ENCODE results near the gene EPHX1.
"Not testable (repeated sequence)": the region's sequence is repeated elsewhere in the genome, so short reads cannot be mapped to it uniquely, and the experiment has no call there.

Gene EPHX1

GRCh38 chr1:225882694-225883615 lies 73.0 kb downstream of the EPHX1 start:
- peak overlapping the region; percentile 63; the same call in 1 of the 2 replicates for H3K4me3 ChIP-seq (ENCODE audit: low read length)

GRCh38 chr1:225883616-225884265 lies 73.8 kb downstream of the EPHX1 start:
- no CpG with 5 or more reads among the region's 11 CpGs for WGBS (ENCODE audit: insufficient coverage, insufficient read length)
- no peak for DNase-seq (ENCODE audit: low read depth, low spot score)

More at GRCh38 chr1:225882694-225883615, 73.0 kb downstream of the EPHX1 start:
- Histone ChIP-seq H3K9me3 (ENCODE audit: control insufficient read depth, insufficient read depth, low read length) (no peaks in the 10 kb centered on the region), H3K27ac (ENCODE audit: low read length) (no peak overlapping the region), H3K4me1 (ENCODE audit: control insufficient read depth, insufficient read depth, low read length) (peaks cover 3% of the 10 kb centered on the region; the same call in 1 of the 2 replicates), H3K27me3 (ENCODE audit: control insufficient read depth, insufficient read depth, low read length) (no peaks in the 10 kb centered on the region), H3K36me3 (ENCODE audit: control insufficient read depth, insufficient read depth, low read length) (no peaks in the 10 kb centered on the region)
- WGBS (ENCODE audit: insufficient coverage, insufficient read length), result no CpG with 5 or more reads among the region's 63 CpGs
- no peak for DNase-seq (ENCODE audit: low read depth, low spot score)

GRCh38 chr1:225885336-225885735 lies 75.4 kb downstream of the EPHX1 start:
- Histone ChIP-seq H3K27me3 (ENCODE audit: control insufficient read depth, insufficient read depth, low read length) (no peaks in the 10 kb centered on the region), H3K9me3 (ENCODE audit: control insufficient read depth, insufficient read depth, low read length) (no peaks in the 10 kb centered on the region), H3K27ac (ENCODE audit: low read length) (no peak overlapping the region), H3K36me3 (ENCODE audit: control insufficient read depth, insufficient read depth, low read length) (no peaks in the 10 kb centered on the region), H3K4me1 (ENCODE audit: control insufficient read depth, insufficient read depth, low read length) (peaks cover 4% of the 10 kb centered on the region), H3K4me3 (ENCODE audit: low read length) (no peak overlapping the region)
- WGBS (ENCODE audit: insufficient coverage, insufficient read length), result no CpG with 5 or more reads among the region's 6 CpGs
- no peak for DNase-seq (ENCODE audit: low read depth, low spot score)

More at GRCh38 chr1:225883616-225884265, 73.8 kb downstream of the EPHX1 start:
- Histone ChIP-seq H3K27ac (ENCODE audit: low read length) (no peak overlapping the region), H3K36me3 (ENCODE audit: control insufficient read depth, insufficient read depth, low read length) (no peaks in the 10 kb centered on the region), H3K27me3 (ENCODE audit: control insufficient read depth, insufficient read depth, low read length) (no peaks in the 10 kb centered on the region), H3K4me3 (ENCODE audit: low read length) (no peak overlapping the region), H3K4me1 (ENCODE audit: control insufficient read depth, insufficient read depth, low read length) (peaks cover 6% of the 10 kb centered on the region), H3K9me3 (ENCODE audit: control insufficient read depth, insufficient read depth, low read length) (no peaks in the 10 kb centered on the region)

- Histone ChIP-seq H3K4me1 (ENCODE audit: control insufficient read depth, insufficient read depth, low read length) (peaks cover 7% of the 10 kb centered on the region), H3K36me3 (ENCODE audit: control insufficient read depth, insufficient read depth, low read length) (no peaks in the 10 kb centered on the region), H3K4me3 (ENCODE audit: low read length) (no peak overlapping the region), H3K9me3 (ENCODE audit: control insufficient read depth, insufficient read depth, low read length) (no peaks in the 10 kb centered on the region), H3K27me3 (ENCODE audit: control insufficient read depth, insufficient read depth, low read length) (no peaks in the 10 kb centered on the region), H3K27ac (ENCODE audit: low read length) (no peak overlapping the region)
- DNase-seq (ENCODE audit: low read depth, low spot score), result no peak
- WGBS (ENCODE audit: insufficient coverage, insufficient read length), result no CpG with 5 or more reads among the region's 19 CpGs
Observed at GRCh38 chr1:225886159-225887029, 76.5 kb downstream of the EPHX1 start.

- Histone ChIP-seq H3K27ac (ENCODE audit: low read length) (no peak overlapping the region), H3K9me3 (ENCODE audit: control insufficient read depth, insufficient read depth, low read length) (no peaks in the 10 kb centered on the region), H3K4me3 (ENCODE audit: low read length) (no peak overlapping the region), H3K27me3 (ENCODE audit: control insufficient read depth, insufficient read depth, low read length) (no peaks in the 10 kb centered on the region), H3K36me3 (ENCODE audit: control insufficient read depth, insufficient read depth, low read length) (no peaks in the 10 kb centered on the region), H3K4me1 (ENCODE audit: control insufficient read depth, insufficient read depth, low read length) (peaks cover 7% of the 10 kb centered on the region)
- WGBS (ENCODE audit: insufficient coverage, insufficient read length), result no CpG with 5 or more reads among the region's 7 CpGs
- DNase-seq (ENCODE audit: low read depth, low spot score), result no peak
Observed at GRCh38 chr1:225887030-225887314, 77.0 kb downstream of the EPHX1 start.

GRCh38 chr1:225887554-225888288 lies 77.8 kb downstream of the EPHX1 start:
- not testable (repeated sequence) for H3K27me3 ChIP-seq (ENCODE audit: control insufficient read depth, insufficient read depth, low read length); H3K36me3 ChIP-seq (ENCODE audit: control insufficient read depth, insufficient read depth, low read length); H3K4me3 ChIP-seq (ENCODE audit: low read length); H3K27ac ChIP-seq (ENCODE audit: low read length); H3K4me1 ChIP-seq (ENCODE audit: control insufficient read depth, insufficient read depth, low read length); H3K9me3 ChIP-seq (ENCODE audit: control insufficient read depth, insufficient read depth, low read length); DNase-seq (ENCODE audit: low read depth, low spot score)
- no CpG with 5 or more reads among the region's 56 CpGs for WGBS (ENCODE audit: insufficient coverage, insufficient read length)

GRCh38 chr1:225888289-225888897 lies 78.5 kb downstream of the EPHX1 start:
- Histone ChIP-seq H3K27me3 (ENCODE audit: control insufficient read depth, insufficient read depth, low read length) (no peaks in the 10 kb centered on the region), H3K4me3 (ENCODE audit: low read length) (no peak overlapping the region), H3K36me3 (ENCODE audit: control insufficient read depth, insufficient read depth, low read length) (no peaks in the 10 kb centered on the region), H3K4me1 (ENCODE audit: control insufficient read depth, insufficient read depth, low read length) (peaks cover 7% of the 10 kb centered on the region), H3K27ac (ENCODE audit: low read length) (no peak overlapping the region), H3K9me3 (ENCODE audit: control insufficient read depth, insufficient read depth, low read length) (no peaks in the 10 kb centered on the region)
- no CpG with 5 or more reads among the region's 18 CpGs for WGBS (ENCODE audit: insufficient coverage, insufficient read length)
- DNase-seq (ENCODE audit: low read depth, low spot score), result no peak

- DNase-seq (ENCODE audit: low read depth, low spot score), result no peak
- Histone ChIP-seq H3K4me3 (ENCODE audit: low read length) (no peak within 1 kb of the TSS), H3K27ac (ENCODE audit: low read length) (no peak within 1 kb of the TSS), H3K4me1 (ENCODE audit: control insufficient read depth, insufficient read depth, low read length) (peaks cover 7% of the 10 kb centered on the region), H3K36me3 (ENCODE audit: control insufficient read depth, insufficient read depth, low read length) (no peaks in the 10 kb centered on the region), H3K27me3 (ENCODE audit: control insufficient read depth, insufficient read depth, low read length) (no peaks in the 10 kb centered on the region), H3K9me3 (ENCODE audit: control insufficient read depth, insufficient read depth, low read length) (no peaks in the 10 kb centered on the region)
- no CpG with 5 or more reads among the region's 11 CpGs for whole genome bisulfite sequencing (ENCODE audit: insufficient coverage, insufficient read length)
Observed at GRCh38 chr1:225888898-225889601, 79.1 kb downstream of the EPHX1 start, which contains the start of gene LEFTY1. LEFTY1 (minus strand) TSS chr1:225889146; CDS start chr1:225889066, 80 bp downstream.

DNA sequence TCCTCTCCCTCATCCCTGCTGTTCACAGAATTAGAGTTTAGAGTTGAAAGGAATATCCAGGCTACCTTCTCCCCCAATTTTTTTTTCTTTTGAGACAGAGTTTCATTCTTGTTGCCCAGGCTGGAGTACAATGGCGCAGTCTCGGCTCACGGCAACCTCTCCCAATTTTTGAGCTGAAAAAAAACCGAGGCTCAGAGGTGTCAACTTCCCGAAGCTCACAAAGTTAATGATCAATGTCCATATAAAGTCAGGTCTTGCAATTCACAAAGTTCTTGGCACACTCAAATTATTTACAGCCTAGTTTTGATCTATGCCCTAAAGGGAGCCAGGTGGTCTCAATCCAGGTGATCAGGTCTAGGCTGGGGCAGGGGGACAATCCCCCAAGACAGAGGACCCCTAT lies 79.8 kb downstream of the EPHX1 start:
- H3K27ac ChIP-seq (ENCODE audit: low read length), result no peak overlapping the region
- no peaks in the 10 kb centered on the region for H3K27me3 ChIP-seq (ENCODE audit: control insufficient read depth, insufficient read depth, low read length)
- H3K36me3 ChIP-seq (ENCODE audit: control insufficient read depth, insufficient read depth, low read length), result no peaks in the 10 kb centered on the region
- H3K9me3 ChIP-seq (ENCODE audit: control insufficient read depth, insufficient read depth, low read length), result no peaks in the 10 kb centered on the region
- H3K4me1 ChIP-seq (ENCODE audit: control insufficient read depth, insufficient read depth, low read length), result peaks cover 7% of the 10 kb centered on the region
- WGBS (ENCODE audit: insufficient coverage, insufficient read length), result no CpG with 5 or more reads among the region's 5 CpGs
- DNase-seq (ENCODE audit: low read depth, low spot score), result no peak
- no peak overlapping the region for H3K4me3 ChIP-seq (ENCODE audit: low read length)

All from iPS DF 6.9 (cell line).